GM23248 (cell line): ENCODE data around the gene RBMS3. TPM values are rescaled to one million over a fixed set of nuclear protein-coding genes. Genes with fewer than 3 reads are reported as not detected.

Source experiments
- DNase-seq: peaks from one replicate; pipeline ENCODE4 v3.0.0-alpha.2; 2015
- H2AFZ ChIP-seq: fragments of 200-600 bp; sonication (generic); 2 replicates; pipeline ENCODE4 v1.6.1; 2016; ENCODE audit warnings: antibody characterized with exemption
- H3F3A ChIP-seq: fragments of 200-600 bp; sonication (generic); 2 replicates; pipeline ENCODE4 v1.6.1; 2016; ENCODE audit warnings: mild to moderate bottlenecking, antibody characterized with exemption, mixed run types; ENCODE audit not compliant: insufficient read depth
- H3K27ac ChIP-seq: fragments of 200-600 bp; sonication (generic); 2 replicates; pipeline ENCODE4 v1.5.1; 2016; ENCODE audit warnings: mild to moderate bottlenecking
- H3K27me3 ChIP-seq: fragments of 200-600 bp; sonication (generic); replicated peaks from 2 replicates; pipeline ENCODE4 v1.6.1; 2016; ENCODE audit warnings: mild to moderate bottlenecking; ENCODE audit not compliant: insufficient read depth
- H3K36me3 ChIP-seq: fragments of 200-600 bp; sonication (generic); 2 replicates; pipeline ENCODE4 v1.6.1; 2016; ENCODE audit warnings: low read depth, mild to moderate bottlenecking
- H3K4me1 ChIP-seq: fragments of 200-600 bp; sonication (generic); 2 replicates; pipeline ENCODE4 v1.6.1; 2016; ENCODE audit warnings: mild to moderate bottlenecking; ENCODE audit not compliant: insufficient read depth
- H3K4me2 ChIP-seq: fragments of 200-600 bp; sonication (generic); one replicate; pipeline ENCODE4 v1.6.1; 2016; ENCODE audit warnings: mild to moderate bottlenecking; ENCODE audit not compliant: unreplicated experiment
- H3K4me3 ChIP-seq: fragments of 200-600 bp; sonication (generic); 2 replicates; pipeline ENCODE4 v1.5.1; 2016; ENCODE audit warnings: mild to moderate bottlenecking
- H3K79me2 ChIP-seq: fragments of 200-600 bp; sonication (generic); 2 replicates; pipeline ENCODE4 v1.6.1; 2016; ENCODE audit warnings: mild to moderate bottlenecking; ENCODE audit not compliant: insufficient read depth
- H3K9ac ChIP-seq: fragments of 200-600 bp; sonication (generic); 2 replicates; pipeline ENCODE4 v1.6.1; 2016; ENCODE audit warnings: mild to moderate bottlenecking
- H3K9me2 ChIP-seq: fragments of 200-600 bp; sonication (generic); 2 replicates; pipeline ENCODE4 v1.6.1; 2016; ENCODE audit warnings: mixed run types, mild to moderate bottlenecking, moderate library complexity; ENCODE audit not compliant: insufficient read depth
- H3K9me3 ChIP-seq: fragments of 200-600 bp; sonication (generic); one replicate; pipeline ENCODE4 v1.6.1; 2017; ENCODE audit warnings: low read depth
- H4K20me1 ChIP-seq: fragments of 200-600 bp; sonication (generic); 2 replicates; pipeline ENCODE4 v1.6.0; 2016; ENCODE audit not compliant: insufficient read depth
- EZH2 ChIP-seq: fragments of 200-600 bp; sonication (generic); IDR thresholded peaks from 2 replicates; pipeline ENCODE4 v1.6.1; 2018; ENCODE audit warnings: antibody characterized with exemption, mild to moderate bottlenecking; ENCODE audit not compliant: insufficient read depth, poor library complexity, severe bottlenecking
- EZH2phosphoT487 ChIP-seq: fragments of 200-600 bp; sonication (generic); IDR thresholded peaks from 2 replicates; pipeline ENCODE4 v1.6.1; 2018; ENCODE audit warnings: antibody characterized with exemption, moderate library complexity, mild to moderate bottlenecking, low read depth; ENCODE audit not compliant: insufficient read depth
- WGBS, 2 experiments: methylation state at CpG; one replicate each; pipeline ENCODE4 v1.1.6; 2015 to 2017; ENCODE audit warnings: low lambda C conversion rate in 2 of 2, low coverage in 1 of 2; ENCODE audit errors: missing lambda C conversion rate in 2 of 2; 5-methylcytosine and 5-hydroxymethylcytosine counted together
- in situ Hi-C: fragments of 300-500 bp; cut with MboI; formaldehyde crosslinking; loops from 2 replicates; pipeline ENCODE4 v1.15.0; 2020
- polyA plus RNA-seq: library from polyadenylated mRNA; unstranded; fragments of >200 nt; fragmentation: Nextera tagmentation; extraction: Ambion mirVana; gene quantifications from 2 replicates; pipeline ENCODE4 v1.2.1, GENCODE V29; 2016
- total RNA-seq: library from RNA; depleted of rRNA; stranded (reverse); fragments of >200 nt; shearing (Covaris generic); gene quantifications from 2 replicates; pipeline ENCODE4 v1.2.3, GENCODE V29; 2014

Gene RBMS3
- total and polyA plus RNA-seq, 2 experiments from 2014 or later = 40.0 to 94.3 TPM

- Histone ChIP-seq H2AFZ (no peak overlapping the region), H4K20me1 (0 out of 2 replicates have a peak, but pooled peaks cover 8% of the 10 kb centered on the region), H3K9me2 (no peaks in the 10 kb centered on the region), H3K4me3 (no peak overlapping the region), H3K9ac (no peak overlapping the region), H3K36me3 (peaks cover 4% of the 10 kb centered on the region; the same call in 1 of the 2 replicates), H3F3A (peaks cover 18% of the 10 kb centered on the region), H3K79me2 (peaks cover 100% of the 10 kb centered on the region), H3K27me3 (no peaks in the 10 kb centered on the region), H3K27ac (no peak overlapping the region), H3K9me3 (no peaks in the 10 kb centered on the region), H3K4me1 (peaks cover 40% of the 10 kb centered on the region), H3K4me2 (no peak overlapping the region)
- no peak for DNase-seq
- TF ChIP-seq EZH2 (no peak), EZH2phosphoT487 (no peak)
- in situ Hi-C loops = no loop called here
- 73 to 74% methylated on average over 3 of the region's 3 CpGs for WGBS, 2 experiments
These were observed 30.9 kb downstream of the RBMS3 start for GRCh38 chr3:29311795-29312194.

GRCh38 chr3:29312395-29312794 is 31.5 kb downstream of the RBMS3 start:
- Histone ChIP-seq H3K9me3 (no peaks in the 10 kb centered on the region), H2AFZ (no peak overlapping the region), H3K4me3 (0 out of 2 replicates have a peak overlapping the region, but pooled peaks have one; percentile 8), H3K4me2 (peak overlapping the region; percentile 41), H3K9ac (no peak overlapping the region), H3K36me3 (peaks cover 4% of the 10 kb centered on the region; the same call in 1 of the 2 replicates), H3K27me3 (no peaks in the 10 kb centered on the region), H3K4me1 (peaks cover 40% of the 10 kb centered on the region), H3K27ac (no peak overlapping the region), H3F3A (peaks cover 18% of the 10 kb centered on the region), H3K79me2 (peaks cover 100% of the 10 kb centered on the region), H4K20me1 (0 out of 2 replicates have a peak, but pooled peaks cover 8% of the 10 kb centered on the region), H3K9me2 (no peaks in the 10 kb centered on the region)
- TF ChIP-seq EZH2phosphoT487 (no peak), EZH2 (no peak)
- 81 to 85% methylated on average over 2 of the region's 2 CpGs for WGBS, 2 experiments
- DNase-seq = no peak
- in situ Hi-C loops = no loop called here

GRCh38 chr3:29312960-29313452 is 32.1 kb downstream of the RBMS3 start:
- Histone ChIP-seq H3K79me2 (peaks cover 100% of the 10 kb centered on the region), H3K36me3 (peaks cover 3% of the 10 kb centered on the region; the same call in 1 of the 2 replicates), H3K27ac (peak overlapping the region; percentile 23), H3K27me3 (no peaks in the 10 kb centered on the region), H4K20me1 (0 out of 2 replicates have a peak, but pooled peaks cover 7% of the 10 kb centered on the region), H3F3A (peaks cover 18% of the 10 kb centered on the region), H3K4me2 (peak overlapping the region; percentile 41), H3K4me3 (peak overlapping the region; percentile 8; the same call in 1 of the 2 replicates), H3K4me1 (peaks cover 40% of the 10 kb centered on the region), H3K9me3 (no peaks in the 10 kb centered on the region), H3K9me2 (no peaks in the 10 kb centered on the region), H2AFZ (no peak overlapping the region), H3K9ac (no peak overlapping the region)
- TF ChIP-seq EZH2 (no peak), EZH2phosphoT487 (no peak)
- WGBS, 2 experiments = 0 to 6% methylated on average over 2 of the region's 2 CpGs
- in situ Hi-C loops = no loop called here
- peak; percentile 48 for DNase-seq

GRCh38 chr3:29313981-29314726 is 33.3 kb downstream of the RBMS3 start:
- no peak overlapping the region for H3K9ac ChIP-seq
- no peaks in the 10 kb centered on the region for H3K36me3 ChIP-seq
- H3K9me2 ChIP-seq = no peaks in the 10 kb centered on the region
- H3K9me3 ChIP-seq = no peaks in the 10 kb centered on the region
- WGBS, 2 experiments = 92 to 94% methylated on average over 1 of the region's 1 CpG
- no peak overlapping the region for H3K4me3 ChIP-seq
- H3K27me3 ChIP-seq = no peaks in the 10 kb centered on the region
- no peak overlapping the region for H3K4me2 ChIP-seq
- 0 out of 2 replicates have a peak, but pooled peaks cover 4% of the 10 kb centered on the region for H4K20me1 ChIP-seq
- no peak for DNase-seq
- peaks cover 18% of the 10 kb centered on the region for H3F3A ChIP-seq
- peaks cover 100% of the 10 kb centered on the region for H3K79me2 ChIP-seq
- no peak overlapping the region for H2AFZ ChIP-seq
- no peak overlapping the region for H3K27ac ChIP-seq
- in situ Hi-C loops = no loop called here
- H3K4me1 ChIP-seq = peaks cover 40% of the 10 kb centered on the region
- no peak for TF ChIP-seq EZH2phosphoT487
- no peak for TF ChIP-seq EZH2
